HEK293 (cell line): ENCODE measurements around the gene AKAP12.

ENCODE experiments used
- CTCF ChIA-PET: fragments of 350-600 bp; formaldehyde crosslinking; extraction: SDS; loops from one replicate; lab custom pipeline; 2021; ENCODE audit warnings: antibody characterized with exemption; lab: Yijun Ruan, JAX
- POLR2A ChIA-PET: fragments of 300-600 bp; formaldehyde crosslinking; extraction: SDS; loops from one replicate; lab custom pipeline; 2020; ENCODE audit warnings: antibody characterized with exemption, inconsistent platforms; lab: Yijun Ruan, JAX
- H3K27ac ChIP-seq: fragments of 200-500 bp; sonication (Bioruptor generic); 2 replicates; pipeline ENCODE4 v1.5.1; 2014; ENCODE audit warnings: low read depth, low read length, control low read depth, inconsistent platforms; ENCODE audit errors: extremely low read depth
- H3K36me3 ChIP-seq, 2 experiments: fragments of 200-500 bp in 1 of 2; sonication (Bioruptor generic) in 1 of 2; 1 replicate in 1 of 2; 2 replicates in 1 of 2; pipeline ENCODE4 v1.5.1; 2014 to 2017; ENCODE audit warnings: inconsistent platforms in 2 of 2, low read length in 2 of 2; ENCODE audit not compliant: control insufficient read depth in 2 of 2, insufficient read depth in 1 of 2
- H3K4me1 ChIP-seq: fragments of 200-500 bp; sonication (Bioruptor generic); 2 replicates; pipeline ENCODE4 v1.5.1; 2014; ENCODE audit warnings: mild to moderate bottlenecking, low read length, inconsistent platforms; ENCODE audit not compliant: control insufficient read depth, insufficient read depth
- H3K4me3 ChIP-seq: 2 replicates; pipeline ENCODE4 v1.5.1; 2011; ENCODE audit warnings: low read depth, mild to moderate bottlenecking, control low read depth, low read length, moderate library complexity
- H3K9me3 ChIP-seq: fragments of 200-500 bp; sonication (Bioruptor generic); 2 replicates; pipeline ENCODE4 v1.5.1; 2014; ENCODE audit warnings: low read depth, low read length, inconsistent platforms; ENCODE audit not compliant: control insufficient read depth, insufficient read depth
- GLI4 ChIP-seq: fragments of 450-650 bp; formaldehyde crosslinking; IDR thresholded peaks from 2 replicates; pipeline ENCODE4 v1.5.1; 2016; ENCODE audit warnings: missing biosample characterization, missing genetic modification characterization
- HOXC10 ChIP-seq: sonication (generic); formaldehyde crosslinking; IDR thresholded peaks from 2 replicates; pipeline ENCODE4 v1.8.1; 2023; ENCODE audit warnings: mild to moderate bottlenecking, missing genetic modification reagents
- IKZF3 ChIP-seq: fragments of 450-650 bp; IDR thresholded peaks from 2 replicates; pipeline ENCODE4 v1.5.0; 2018; ENCODE audit warnings: missing biosample characterization, mild to moderate bottlenecking, missing genetic modification characterization, moderate library complexity
- KLF9 ChIP-seq: fragments of 450-650 bp; formaldehyde crosslinking; IDR thresholded peaks from 2 replicates; pipeline ENCODE4 v1.5.1; 2016; ENCODE audit warnings: missing biosample characterization, missing genetic modification characterization, low read depth
- SP2 ChIP-seq: fragments of 450-650 bp; formaldehyde crosslinking; IDR thresholded peaks from 2 replicates; pipeline ENCODE4 v1.5.1; 2016; ENCODE audit warnings: missing biosample characterization, missing genetic modification characterization
- SP3 ChIP-seq: fragments of 450-650 bp; formaldehyde crosslinking; IDR thresholded peaks from 2 replicates; pipeline ENCODE4 v1.5.1; 2016; ENCODE audit warnings: missing biosample characterization, missing genetic modification characterization
- ZBTB17 ChIP-seq: fragments of 450-650 bp; formaldehyde crosslinking; IDR thresholded peaks from 2 replicates; pipeline ENCODE4 v1.5.1; 2016; ENCODE audit warnings: missing biosample characterization, missing genetic modification characterization
- ZFHX2 ChIP-seq: fragments of 450-650 bp; formaldehyde crosslinking; conservative IDR thresholded peaks from 2 replicates; pipeline ENCODE4 v1.5.1; 2016; ENCODE audit warnings: missing biosample characterization, missing genetic modification characterization
- ZFP41 ChIP-seq: fragments of 450-650 bp; formaldehyde crosslinking; IDR thresholded peaks from 2 replicates; pipeline ENCODE4 v1.5.1; 2016; ENCODE audit warnings: missing biosample characterization, missing genetic modification characterization, borderline replicate concordance
- ZNF140 ChIP-seq: fragments of 450-650 bp; formaldehyde crosslinking; IDR thresholded peaks from 2 replicates; pipeline ENCODE4 v1.5.1; 2016; ENCODE audit warnings: missing biosample characterization, missing genetic modification characterization
- ZNF16 ChIP-seq: fragments of 450-650 bp; formaldehyde crosslinking; IDR thresholded peaks from 2 replicates; pipeline ENCODE4 v1.5.1; 2016; ENCODE audit warnings: low read depth, missing biosample characterization, missing genetic modification characterization
- ZNF2 ChIP-seq: fragments of 450-650 bp; formaldehyde crosslinking; IDR thresholded peaks from 2 replicates; pipeline ENCODE4 v1.5.1; 2016; ENCODE audit warnings: missing biosample characterization, missing genetic modification characterization
- ZNF311 ChIP-seq: fragments of 450-650 bp; formaldehyde crosslinking; IDR thresholded peaks from 2 replicates; pipeline ENCODE4 v1.5.1; 2017; ENCODE audit warnings: missing biosample characterization, missing genetic modification characterization, borderline replicate concordance
- ZNF335 ChIP-seq: fragments of 450-650 bp; formaldehyde crosslinking; conservative IDR thresholded peaks from 2 replicates; pipeline ENCODE4 v1.5.1; 2016; ENCODE audit warnings: missing biosample characterization, missing genetic modification characterization
- ZNF621 ChIP-seq: fragments of 450-650 bp; formaldehyde crosslinking; IDR thresholded peaks from 2 replicates; pipeline ENCODE4 v1.5.1; 2017; ENCODE audit warnings: missing biosample characterization, missing genetic modification characterization
- ZNF791 ChIP-seq: fragments of 450-650 bp; formaldehyde crosslinking; IDR thresholded peaks from 2 replicates; pipeline ENCODE4 v1.5.1; 2016; ENCODE audit warnings: missing biosample characterization, missing genetic modification characterization
- ZNF792 ChIP-seq: fragments of 450-650 bp; formaldehyde crosslinking; IDR thresholded peaks from 2 replicates; pipeline ENCODE4 v1.5.1; 2016; ENCODE audit warnings: missing biosample characterization, missing genetic modification characterization
- TF ChIP-seq, protein P1 (sequence below): fragments of 450-650 bp; formaldehyde crosslinking; optimal IDR thresholded peaks from 2 replicates; pipeline ENCODE3; 2016; ENCODE audit warnings: missing biosample characterization, mild to moderate bottlenecking, missing genetic modification characterization
- TF ChIP-seq, protein P2 (sequence below): fragments of 450-650 bp; formaldehyde crosslinking; IDR thresholded peaks from 2 replicates; pipeline ENCODE4 v1.5.1; 2016; ENCODE audit warnings: missing biosample characterization, missing genetic modification characterization
- TF ChIP-seq, protein P3 (sequence below): fragments of 450-650 bp; formaldehyde crosslinking; IDR thresholded peaks from 2 replicates; pipeline ENCODE4 v1.5.1; 2016; ENCODE audit warnings: missing biosample characterization, missing genetic modification characterization
- TF ChIP-seq, protein P4 (sequence below): fragments of 450-650 bp; formaldehyde crosslinking; IDR thresholded peaks from 2 replicates; pipeline ENCODE4 v1.5.1; 2016; ENCODE audit warnings: missing biosample characterization, missing genetic modification characterization
- TF ChIP-seq, protein P5 (sequence below): fragments of 450-650 bp; formaldehyde crosslinking; IDR thresholded peaks from 2 replicates; pipeline ENCODE4 v1.5.1; 2016; ENCODE audit warnings: missing biosample characterization, missing genetic modification characterization
- TF ChIP-seq, protein P6 (sequence below): fragments of 450-650 bp; formaldehyde crosslinking; IDR thresholded peaks from 2 replicates; pipeline ENCODE4 v1.5.1; 2016; ENCODE audit warnings: missing biosample characterization, missing genetic modification characterization, borderline replicate concordance

AKAP12 gene

DNA sequence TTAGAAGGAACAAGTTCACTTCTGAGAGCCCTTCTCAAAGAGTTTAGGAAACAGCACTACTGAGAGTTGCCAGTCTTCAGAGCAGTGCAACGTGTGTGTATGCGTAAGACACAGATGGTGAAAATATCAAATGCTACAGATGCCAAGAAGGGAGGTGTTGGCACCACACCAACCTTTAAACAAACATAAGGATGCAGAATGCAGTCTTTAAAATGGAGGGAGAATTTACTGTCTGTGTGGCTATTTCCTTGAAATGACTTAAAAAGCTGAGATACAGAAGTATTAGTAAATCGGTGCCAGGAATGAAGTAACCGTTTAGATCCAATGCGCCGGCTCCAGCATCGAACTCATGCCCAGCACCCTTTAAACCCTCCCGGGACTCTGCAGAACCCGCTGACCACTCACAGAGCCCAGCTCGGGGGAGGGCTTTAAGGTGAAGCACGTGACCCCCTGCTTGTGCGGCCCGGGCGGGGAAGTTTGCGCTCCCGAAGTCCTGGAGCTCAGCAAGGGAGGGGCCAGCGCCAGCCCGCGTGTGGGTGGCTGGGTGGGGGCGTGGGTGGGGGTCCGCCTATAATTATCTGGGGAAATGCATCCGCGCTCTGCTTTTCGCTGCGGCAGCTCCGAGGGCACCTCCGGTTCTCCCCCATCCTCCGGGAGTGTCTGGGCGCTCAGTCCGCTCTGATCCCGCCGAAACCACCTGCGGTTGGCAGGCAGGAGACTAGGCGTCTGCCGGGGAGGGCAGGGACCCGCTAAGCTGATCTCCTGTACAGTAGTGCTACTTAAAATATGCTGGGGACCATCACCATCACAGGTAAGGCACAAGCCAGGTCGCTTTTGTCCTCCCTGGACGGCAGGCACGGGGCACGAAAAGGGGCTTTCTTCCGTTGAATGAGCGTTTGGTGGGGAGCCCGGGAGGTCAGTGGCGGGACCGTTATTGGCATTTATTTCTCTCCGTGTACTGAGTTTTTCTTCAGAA is 85.6 kb downstream of the AKAP12 start:
- ChIA-PET CTCF (interaction anchor here (0.5 to 16.8 kb wide), 69 partner anchors 10 to 1629 kb away, joined by 3 to 512 read pairs (median 5); partner anchors contain the start of genes AKAP12 and MTHFD1L), POLR2A (interaction anchor here (0.6 to 2.3 kb wide), 10 partner anchors 10 to 970 kb away, joined by 3 to 25 read pairs (median 4); no protein-coding TSS in a partner anchor)
- Histone ChIP-seq H3K4me3 (peak overlapping the region; percentile 62), H3K4me1 (no peaks in the 10 kb centered on the region), H3K9me3 (no peaks in the 10 kb centered on the region), H3K36me3 (no peaks in the 10 kb centered on the region), H3K27ac (no peak overlapping the region; the same call in 1 of the 2 replicates)
- TF ChIP-seq ZFHX2 (tag by site-specific recombination) (peak; percentile 86), IKZF3 (peak; percentile 19; the same call in 1 of the 2 replicates), ZNF311 (tag by site-specific recombination) (no peak), ZBTB17 (tag by site-specific recombination) (peak; percentile 43), ZNF2 (tag by site-specific recombination) (peak; percentile 36; the same call in 1 of the 2 replicates), GLI4 (tag by site-specific recombination) (no peak), ZNF621 (tag by site-specific recombination) (no peak), ZNF140 (no peak), HOXC10 (CRISPR knock-in tag) (no peak), ZFP41 (tag by site-specific recombination) (no peak), KLF9 (tag by site-specific recombination) (peak; percentile 46), SP3 (peak; percentile 47), ZNF16 (tag by site-specific recombination) (no peak), ZNF792 (no peak), ZNF335 (tag by site-specific recombination) (peak; percentile 97), SP2 (tag by site-specific recombination) (peak; percentile 56), ZNF791 (tag by site-specific recombination) (no peak)
- TF ChIP-seq, protein P1, sequence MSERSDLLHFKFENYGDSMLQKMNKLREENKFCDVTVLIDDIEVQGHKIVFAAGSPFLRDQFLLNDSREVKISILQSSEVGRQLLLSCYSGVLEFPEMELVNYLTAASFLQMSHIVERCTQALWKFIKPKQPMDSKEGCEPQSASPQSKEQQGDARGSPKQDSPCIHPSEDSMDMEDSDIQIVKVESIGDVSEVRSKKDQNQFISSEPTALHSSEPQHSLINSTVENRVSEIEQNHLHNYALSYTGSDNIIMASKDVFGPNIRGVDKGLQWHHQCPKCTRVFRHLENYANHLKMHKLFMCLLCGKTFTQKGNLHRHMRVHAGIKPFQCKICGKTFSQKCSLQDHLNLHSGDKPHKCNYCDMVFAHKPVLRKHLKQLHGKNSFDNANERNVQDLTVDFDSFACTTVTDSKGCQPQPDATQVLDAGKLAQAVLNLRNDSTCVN (tag by site-specific recombination), result peak; percentile 36
- TF ChIP-seq, protein P2, sequence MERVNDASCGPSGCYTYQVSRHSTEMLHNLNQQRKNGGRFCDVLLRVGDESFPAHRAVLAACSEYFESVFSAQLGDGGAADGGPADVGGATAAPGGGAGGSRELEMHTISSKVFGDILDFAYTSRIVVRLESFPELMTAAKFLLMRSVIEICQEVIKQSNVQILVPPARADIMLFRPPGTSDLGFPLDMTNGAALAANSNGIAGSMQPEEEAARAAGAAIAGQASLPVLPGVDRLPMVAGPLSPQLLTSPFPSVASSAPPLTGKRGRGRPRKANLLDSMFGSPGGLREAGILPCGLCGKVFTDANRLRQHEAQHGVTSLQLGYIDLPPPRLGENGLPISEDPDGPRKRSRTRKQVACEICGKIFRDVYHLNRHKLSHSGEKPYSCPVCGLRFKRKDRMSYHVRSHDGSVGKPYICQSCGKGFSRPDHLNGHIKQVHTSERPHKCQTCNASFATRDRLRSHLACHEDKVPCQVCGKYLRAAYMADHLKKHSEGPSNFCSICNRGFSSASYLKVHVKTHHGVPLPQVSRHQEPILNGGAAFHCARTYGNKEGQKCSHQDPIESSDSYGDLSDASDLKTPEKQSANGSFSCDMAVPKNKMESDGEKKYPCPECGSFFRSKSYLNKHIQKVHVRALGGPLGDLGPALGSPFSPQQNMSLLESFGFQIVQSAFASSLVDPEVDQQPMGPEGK (tag by site-specific recombination), result peak; percentile 87
- TF ChIP-seq, protein P3, sequence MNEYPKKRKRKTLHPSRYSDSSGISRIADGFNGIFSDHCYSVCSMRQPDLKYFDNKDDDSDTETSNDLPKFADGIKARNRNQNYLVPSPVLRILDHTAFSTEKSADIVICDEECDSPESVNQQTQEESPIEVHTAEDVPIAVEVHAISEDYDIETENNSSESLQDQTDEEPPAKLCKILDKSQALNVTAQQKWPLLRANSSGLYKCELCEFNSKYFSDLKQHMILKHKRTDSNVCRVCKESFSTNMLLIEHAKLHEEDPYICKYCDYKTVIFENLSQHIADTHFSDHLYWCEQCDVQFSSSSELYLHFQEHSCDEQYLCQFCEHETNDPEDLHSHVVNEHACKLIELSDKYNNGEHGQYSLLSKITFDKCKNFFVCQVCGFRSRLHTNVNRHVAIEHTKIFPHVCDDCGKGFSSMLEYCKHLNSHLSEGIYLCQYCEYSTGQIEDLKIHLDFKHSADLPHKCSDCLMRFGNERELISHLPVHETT, result no peak
- TF ChIP-seq, protein P4, sequence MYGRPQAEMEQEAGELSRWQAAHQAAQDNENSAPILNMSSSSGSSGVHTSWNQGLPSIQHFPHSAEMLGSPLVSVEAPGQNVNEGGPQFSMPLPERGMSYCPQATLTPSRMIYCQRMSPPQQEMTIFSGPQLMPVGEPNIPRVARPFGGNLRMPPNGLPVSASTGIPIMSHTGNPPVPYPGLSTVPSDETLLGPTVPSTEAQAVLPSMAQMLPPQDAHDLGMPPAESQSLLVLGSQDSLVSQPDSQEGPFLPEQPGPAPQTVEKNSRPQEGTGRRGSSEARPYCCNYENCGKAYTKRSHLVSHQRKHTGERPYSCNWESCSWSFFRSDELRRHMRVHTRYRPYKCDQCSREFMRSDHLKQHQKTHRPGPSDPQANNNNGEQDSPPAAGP (tag by site-specific recombination), result peak; percentile 37; the same call in 1 of the 2 replicates
- TF ChIP-seq, protein P5, sequence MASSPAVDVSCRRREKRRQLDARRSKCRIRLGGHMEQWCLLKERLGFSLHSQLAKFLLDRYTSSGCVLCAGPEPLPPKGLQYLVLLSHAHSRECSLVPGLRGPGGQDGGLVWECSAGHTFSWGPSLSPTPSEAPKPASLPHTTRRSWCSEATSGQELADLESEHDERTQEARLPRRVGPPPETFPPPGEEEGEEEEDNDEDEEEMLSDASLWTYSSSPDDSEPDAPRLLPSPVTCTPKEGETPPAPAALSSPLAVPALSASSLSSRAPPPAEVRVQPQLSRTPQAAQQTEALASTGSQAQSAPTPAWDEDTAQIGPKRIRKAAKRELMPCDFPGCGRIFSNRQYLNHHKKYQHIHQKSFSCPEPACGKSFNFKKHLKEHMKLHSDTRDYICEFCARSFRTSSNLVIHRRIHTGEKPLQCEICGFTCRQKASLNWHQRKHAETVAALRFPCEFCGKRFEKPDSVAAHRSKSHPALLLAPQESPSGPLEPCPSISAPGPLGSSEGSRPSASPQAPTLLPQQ (tag by site-specific recombination), result 0 out of 2 replicates have a peak, but pooled peaks have one; percentile 42
- TF ChIP-seq, protein P6, sequence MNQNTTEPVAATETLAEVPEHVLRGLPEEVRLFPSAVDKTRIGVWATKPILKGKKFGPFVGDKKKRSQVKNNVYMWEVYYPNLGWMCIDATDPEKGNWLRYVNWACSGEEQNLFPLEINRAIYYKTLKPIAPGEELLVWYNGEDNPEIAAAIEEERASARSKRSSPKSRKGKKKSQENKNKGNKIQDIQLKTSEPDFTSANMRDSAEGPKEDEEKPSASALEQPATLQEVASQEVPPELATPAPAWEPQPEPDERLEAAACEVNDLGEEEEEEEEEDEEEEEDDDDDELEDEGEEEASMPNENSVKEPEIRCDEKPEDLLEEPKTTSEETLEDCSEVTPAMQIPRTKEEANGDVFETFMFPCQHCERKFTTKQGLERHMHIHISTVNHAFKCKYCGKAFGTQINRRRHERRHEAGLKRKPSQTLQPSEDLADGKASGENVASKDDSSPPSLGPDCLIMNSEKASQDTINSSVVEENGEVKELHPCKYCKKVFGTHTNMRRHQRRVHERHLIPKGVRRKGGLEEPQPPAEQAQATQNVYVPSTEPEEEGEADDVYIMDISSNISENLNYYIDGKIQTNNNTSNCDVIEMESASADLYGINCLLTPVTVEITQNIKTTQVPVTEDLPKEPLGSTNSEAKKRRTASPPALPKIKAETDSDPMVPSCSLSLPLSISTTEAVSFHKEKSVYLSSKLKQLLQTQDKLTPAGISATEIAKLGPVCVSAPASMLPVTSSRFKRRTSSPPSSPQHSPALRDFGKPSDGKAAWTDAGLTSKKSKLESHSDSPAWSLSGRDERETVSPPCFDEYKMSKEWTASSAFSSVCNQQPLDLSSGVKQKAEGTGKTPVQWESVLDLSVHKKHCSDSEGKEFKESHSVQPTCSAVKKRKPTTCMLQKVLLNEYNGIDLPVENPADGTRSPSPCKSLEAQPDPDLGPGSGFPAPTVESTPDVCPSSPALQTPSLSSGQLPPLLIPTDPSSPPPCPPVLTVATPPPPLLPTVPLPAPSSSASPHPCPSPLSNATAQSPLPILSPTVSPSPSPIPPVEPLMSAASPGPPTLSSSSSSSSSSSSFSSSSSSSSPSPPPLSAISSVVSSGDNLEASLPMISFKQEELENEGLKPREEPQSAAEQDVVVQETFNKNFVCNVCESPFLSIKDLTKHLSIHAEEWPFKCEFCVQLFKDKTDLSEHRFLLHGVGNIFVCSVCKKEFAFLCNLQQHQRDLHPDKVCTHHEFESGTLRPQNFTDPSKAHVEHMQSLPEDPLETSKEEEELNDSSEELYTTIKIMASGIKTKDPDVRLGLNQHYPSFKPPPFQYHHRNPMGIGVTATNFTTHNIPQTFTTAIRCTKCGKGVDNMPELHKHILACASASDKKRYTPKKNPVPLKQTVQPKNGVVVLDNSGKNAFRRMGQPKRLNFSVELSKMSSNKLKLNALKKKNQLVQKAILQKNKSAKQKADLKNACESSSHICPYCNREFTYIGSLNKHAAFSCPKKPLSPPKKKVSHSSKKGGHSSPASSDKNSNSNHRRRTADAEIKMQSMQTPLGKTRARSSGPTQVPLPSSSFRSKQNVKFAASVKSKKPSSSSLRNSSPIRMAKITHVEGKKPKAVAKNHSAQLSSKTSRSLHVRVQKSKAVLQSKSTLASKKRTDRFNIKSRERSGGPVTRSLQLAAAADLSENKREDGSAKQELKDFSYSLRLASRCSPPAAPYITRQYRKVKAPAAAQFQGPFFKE, result no peak
